8988T (cell line): ENCODE data around the gene MTX3.

Experiments used
- DNase-seq: peaks from one replicate; pipeline ENCODE4 v3.0.0; 2011

Gene MTX3

DNA sequence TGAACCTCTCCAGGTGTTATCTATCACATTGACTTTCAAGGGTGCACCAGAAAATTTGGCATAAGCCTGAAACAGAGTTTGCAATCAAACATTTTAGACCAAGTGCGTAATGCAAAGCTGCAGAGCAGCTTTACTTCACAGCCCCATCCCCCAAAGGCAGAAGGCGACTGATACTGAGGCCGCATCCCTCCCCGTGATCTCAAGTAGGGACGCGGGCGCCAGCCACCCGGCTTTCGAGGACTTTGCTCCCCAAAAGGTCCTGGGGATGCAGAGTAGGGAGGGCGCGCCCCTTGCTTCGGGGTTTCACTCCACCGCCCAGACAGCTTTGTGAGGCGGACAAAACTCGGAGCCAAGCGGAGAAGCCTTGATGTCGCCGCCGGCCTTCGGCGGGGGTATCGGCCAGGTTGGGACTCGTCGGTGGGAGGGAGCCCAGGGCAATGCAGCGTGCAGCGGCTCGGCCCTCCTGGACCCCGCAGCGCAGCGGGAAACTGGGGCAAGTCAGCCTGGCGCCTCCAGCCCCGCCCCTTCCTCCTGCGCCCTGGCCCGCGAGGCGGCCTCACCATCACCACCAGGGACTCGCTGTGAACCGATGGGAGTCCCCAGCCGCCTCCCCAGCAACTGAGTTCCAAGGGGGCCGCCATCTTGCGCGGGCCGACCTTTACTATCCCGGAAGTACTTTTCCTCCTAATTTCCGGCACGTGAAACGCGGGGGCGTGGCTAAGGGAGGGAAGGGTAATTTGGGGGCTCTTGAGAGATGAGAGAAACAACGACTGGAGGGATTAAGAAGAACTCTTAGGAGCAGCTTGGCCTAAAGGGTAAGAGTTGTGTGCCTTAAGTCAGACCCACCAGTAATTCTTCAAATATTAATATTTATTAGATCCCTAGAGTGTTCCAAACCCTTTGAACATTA is at the start of gene MTX3:
Gene MTX3 (minus strand): TSS at position 665 of the 910 bp plus-strand sequence. CDS start 24 bp downstream, at position 641.
- peak; percentile 37 for DNase-seq

DNA sequence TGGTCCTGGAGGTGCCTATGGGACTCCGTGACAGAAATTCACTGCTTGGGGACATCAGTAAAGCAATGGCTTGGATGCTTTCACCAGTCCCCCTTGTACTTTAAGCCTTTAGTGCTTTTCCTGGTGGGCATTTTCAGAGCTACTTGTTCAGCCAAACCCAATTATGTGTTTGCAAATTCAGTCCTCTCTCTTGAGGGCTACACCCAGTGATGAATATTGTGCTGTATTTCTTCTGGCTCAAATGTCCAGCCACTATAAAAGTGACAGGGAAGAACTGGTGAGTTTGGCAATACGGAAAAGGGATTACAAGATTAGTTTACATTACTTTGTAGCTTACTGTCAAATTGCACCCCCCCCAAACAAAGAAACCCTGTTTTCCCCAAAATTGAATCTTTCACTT is 48.6 kb upstream of the MTX3 start:
- no peak for DNase-seq

DNA sequence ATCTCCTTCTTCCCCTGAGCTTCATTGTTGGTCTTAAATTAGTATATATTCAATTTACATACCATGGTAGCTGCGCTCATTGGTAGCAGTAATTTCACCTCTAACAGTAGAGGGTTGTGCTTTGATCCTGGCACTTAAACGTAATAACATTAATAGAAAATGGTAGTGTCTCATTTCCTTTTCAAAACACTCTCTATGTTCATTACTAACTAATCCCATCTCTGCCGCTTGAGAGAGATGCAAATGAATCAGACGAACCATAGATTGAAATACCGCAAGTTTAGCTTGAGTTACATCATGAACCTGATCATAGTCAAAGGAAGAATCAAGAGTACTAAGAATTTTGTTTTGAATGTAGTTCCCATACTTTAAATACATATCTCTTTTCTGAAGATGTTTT is 46.3 kb upstream of the MTX3 start:
- no peak for DNase-seq

DNA sequence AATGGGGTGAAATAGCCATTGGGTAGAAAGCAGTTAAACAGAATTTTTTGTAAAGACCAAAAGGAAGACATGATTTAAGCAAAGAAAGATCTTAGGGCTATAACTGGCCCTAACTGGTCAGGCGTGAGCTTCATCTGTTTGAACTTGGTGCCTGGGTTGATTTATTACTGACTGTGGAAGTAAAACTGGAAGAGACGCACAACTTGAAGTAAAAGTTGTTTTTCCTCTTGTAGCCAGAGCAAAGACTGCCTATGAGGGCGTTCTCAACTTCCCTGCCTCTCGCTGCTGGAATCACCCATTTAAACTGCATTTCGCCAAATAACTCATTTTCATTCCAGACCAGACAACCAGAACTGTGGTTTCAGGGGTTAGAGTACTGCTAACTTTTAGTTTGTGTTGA is 45.6 kb upstream of the MTX3 start:
- DNase-seq, result no peak

GRCh38 chr5:80035839-80036238 is 44.8 kb upstream of the MTX3 start:
- DNase-seq, result no peak

GRCh38 chr5:80034962-80035821 is 44.1 kb upstream of the MTX3 start, which contains the start of gene THBS4:
THBS4 (plus strand) TSS chr5:80035348; CDS start chr5:80035538, 190 bp downstream.
- DNase-seq, result no peak

DNA sequence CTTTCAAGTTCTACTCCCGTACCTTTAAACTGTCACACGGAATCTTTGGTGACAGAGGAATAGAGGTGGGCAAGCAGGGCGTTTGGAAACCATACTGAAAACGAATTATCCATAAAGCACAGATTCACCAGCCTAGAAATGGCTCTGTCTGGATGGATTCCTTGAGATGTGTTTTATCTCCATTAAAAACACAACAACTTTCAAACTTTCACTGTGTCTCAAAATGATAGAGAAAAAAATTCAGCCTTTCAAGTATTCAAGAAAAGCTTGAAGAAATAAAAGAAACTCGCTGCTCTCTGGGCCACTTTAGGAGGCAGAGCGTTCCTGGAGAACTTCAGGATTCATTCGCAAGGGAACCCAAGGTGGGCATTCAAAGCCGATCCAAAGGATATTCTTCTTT is 43.5 kb upstream of the MTX3 start:
- no peak for DNase-seq

DNA sequence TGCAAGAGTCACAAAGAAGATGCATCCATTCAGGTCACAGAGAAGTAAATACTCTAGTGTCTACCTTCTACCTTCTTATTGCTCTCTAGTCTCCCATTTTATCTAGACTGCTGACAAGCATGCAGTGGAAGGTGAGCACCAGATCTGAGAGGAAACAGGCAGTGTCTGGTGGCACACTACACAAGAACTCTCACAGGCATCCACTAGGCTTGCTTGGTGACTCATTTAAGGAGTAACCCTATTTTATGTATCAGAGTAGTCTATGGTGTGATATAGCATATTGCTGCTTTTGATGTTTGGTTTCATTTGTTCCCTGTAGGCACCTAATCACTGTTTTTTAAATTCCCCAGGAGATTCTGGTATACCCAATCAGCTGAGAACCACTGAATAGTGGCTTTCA is 42.5 kb upstream of the MTX3 start:
- no peak for DNase-seq

- DNase-seq, result no peak
Observed at GRCh38 chr5:80031109-80031508, 40.0 kb upstream of the MTX3 start.

GRCh38 chr5:80026841-80027240 is 35.8 kb upstream of the MTX3 start:
- DNase-seq, result no peak

DNA sequence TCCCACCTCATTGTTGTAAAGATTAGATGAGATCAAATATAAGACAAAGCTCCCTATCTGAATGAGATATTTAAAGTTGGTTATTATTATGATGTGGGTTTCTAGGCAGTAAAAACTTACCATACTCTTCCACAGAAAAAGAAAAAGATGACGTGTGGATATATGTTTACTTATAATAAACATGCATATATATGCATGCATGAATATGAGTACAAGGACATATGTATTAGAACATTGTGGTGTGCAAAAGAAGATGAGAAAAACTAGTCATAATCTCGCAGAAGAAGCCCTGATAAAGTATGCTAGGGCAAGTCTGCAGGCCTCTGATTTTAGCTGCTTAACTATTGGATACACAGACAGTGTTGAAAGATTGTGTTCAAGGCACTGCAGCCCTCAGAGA is 34.0 kb upstream of the MTX3 start:
- no peak for DNase-seq

DNA sequence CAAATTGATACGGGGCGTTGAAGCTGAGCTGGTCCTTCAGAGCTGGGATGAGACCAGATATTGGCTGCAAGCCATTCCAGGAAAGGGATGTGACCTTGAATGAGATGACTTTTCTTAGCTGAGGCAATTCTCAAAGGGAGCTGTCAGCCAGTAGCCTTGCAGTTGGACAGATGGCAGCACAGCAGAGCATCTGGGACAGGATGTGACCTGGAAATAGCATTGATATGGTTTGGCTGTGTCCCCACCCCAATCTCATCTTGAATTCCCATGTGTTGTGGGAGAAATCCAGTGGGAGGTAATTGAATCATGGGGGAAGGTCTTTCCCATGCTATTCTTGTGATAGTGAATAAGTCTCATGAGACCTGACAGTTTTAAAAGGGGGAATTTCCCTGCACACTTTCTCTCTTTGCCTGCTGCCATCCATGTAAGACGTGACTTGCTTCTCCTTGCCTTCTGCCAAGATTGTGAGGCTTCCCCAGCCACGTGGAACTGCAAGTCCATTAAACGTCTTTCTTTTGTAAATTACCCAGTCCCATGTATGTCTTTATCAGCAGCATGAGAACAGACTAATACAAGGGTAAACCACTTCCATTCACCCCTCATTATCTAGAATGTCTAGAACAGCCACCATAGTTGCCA is 19.8 kb upstream of the MTX3 start:
- DNase-seq, result no peak

- DNase-seq, result no peak
Observed at GRCh38 chr5:80008995-80009765, 18.1 kb upstream of the MTX3 start.

DNA sequence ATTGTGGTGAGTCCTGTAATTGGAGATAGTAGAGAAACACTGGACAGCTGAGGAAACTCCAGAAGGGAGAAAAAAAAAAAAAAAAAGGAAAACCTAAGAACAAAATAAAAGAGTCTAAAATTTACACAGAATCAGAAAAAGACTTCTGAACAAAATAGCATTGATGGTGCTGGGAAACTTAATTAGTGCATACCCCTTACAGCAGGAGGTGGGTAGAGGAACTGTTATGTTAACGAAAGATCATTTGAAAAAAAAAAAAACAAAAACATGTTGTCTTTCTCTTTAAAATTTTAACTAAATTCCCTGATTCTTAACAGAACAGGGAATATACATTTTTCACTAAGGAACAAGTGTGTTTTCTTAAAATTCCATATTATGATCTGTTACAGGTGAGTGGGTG is 11.6 kb upstream of the MTX3 start:
- no peak for DNase-seq

GRCh38 chr5:79999722-80000121 is 8.7 kb upstream of the MTX3 start:
- DNase-seq, result no peak

DNA sequence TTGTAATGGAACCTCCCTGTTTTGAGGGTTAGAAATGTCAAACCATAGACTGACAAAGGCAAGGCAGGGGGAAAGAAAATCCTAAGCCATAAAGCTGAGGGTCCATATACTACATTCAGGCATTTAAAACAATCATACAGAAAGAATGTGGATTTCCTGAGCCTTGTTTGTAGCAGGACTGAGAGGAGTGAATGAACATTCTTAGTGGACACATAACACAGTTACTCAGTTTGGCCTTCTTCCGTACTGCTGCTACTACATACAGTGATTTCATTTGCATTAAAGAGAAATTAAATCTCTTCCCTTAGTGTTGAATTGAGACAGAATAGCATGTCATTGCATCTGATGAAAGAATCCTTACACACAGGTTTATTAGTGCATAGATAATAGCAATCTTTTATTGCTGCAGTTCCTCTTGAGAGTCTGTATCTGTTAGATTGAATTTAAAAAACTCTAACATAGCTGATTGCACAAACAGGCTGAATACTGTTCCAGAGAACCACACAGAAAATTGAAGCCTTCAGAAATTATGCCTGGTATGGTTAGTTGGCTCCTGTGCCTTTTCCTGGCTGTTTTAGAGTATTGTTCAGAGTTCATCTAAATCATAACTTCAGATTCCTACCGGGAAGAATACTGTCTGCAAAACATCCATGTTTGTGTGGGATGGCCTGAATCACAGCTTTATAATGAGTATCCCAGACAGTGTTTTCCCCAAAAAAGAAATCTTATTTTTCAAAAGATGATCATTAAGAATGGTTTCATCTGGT is 2.0 kb upstream of the MTX3 start:
- no peak for DNase-seq

DNA sequence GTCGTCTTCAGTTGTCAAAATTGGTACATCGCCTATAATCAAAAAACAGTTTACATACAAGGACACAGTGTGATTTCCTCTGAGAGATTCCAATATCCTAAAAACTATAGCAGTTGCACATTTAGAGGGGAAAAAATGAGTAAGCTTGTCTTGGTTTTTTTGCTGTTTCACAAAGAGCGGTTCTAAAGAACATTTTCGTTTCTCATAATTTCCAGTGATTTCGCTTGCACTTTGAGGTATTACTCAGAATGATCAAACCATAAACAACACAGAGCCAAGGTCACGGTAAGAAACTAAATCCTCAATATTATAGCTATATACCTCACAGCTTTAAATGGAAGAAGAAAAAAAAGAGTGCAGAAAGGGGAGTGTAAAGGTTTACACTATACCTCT is 861 bp downstream of the MTX3 start:
- no peak for DNase-seq

- no peak for DNase-seq
Observed at GRCh38 chr5:79986260-79986659, 4.8 kb downstream of the MTX3 start.

DNA sequence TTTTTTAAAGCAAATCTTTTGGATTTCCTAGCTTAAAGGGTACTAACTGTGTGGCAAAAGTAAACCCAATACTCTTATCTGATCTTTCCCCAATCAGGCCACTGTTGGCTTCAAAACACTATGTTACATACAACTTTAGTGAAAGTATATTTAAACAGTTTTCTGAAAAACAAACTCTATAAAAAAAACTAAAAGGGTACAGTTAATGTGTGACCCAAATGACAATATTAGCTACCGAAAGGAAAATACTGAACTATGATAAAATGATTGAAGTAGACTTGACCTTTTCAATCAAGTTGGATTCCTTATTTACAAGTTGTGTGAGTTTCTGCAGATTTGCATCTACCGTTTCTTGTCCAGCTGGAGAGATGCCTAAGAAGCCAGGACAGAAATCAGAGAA is 5.8 kb downstream of the MTX3 start:
- DNase-seq, result no peak

- DNase-seq, result no peak
Observed at GRCh38 chr5:79984363-79984762, 6.7 kb downstream of the MTX3 start.

DNA sequence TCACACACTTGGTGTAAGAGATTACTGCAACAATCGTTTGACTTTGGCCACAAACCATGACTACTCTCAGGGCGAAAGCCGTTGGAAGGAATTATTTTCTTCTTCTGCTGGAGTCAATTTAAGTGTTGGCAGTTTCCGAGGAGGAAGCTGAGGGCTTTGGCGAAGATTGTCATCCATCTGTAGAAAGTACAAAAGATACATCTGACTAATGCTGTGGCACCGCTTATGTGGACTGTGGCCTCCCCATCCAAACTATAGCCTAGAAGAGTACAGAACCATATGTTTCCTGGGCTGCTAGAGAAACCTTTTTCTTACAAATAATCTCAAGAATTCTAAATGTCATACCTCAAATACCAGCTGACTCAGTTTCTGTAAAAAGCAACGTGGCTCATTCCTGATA is 7.4 kb downstream of the MTX3 start:
- DNase-seq, result no peak

- DNase-seq, result no peak
Observed at GRCh38 chr5:79982136-79982535, 8.9 kb downstream of the MTX3 start.
